Brain microvascular endothelial cell (primary cell): ENCODE results near the gene TMEM165.
A peak's percentile ranks its signal among the peaks of the same experiment; 100 is the strongest.

Source experiments
- DNase-seq: peaks from one replicate; pipeline ENCODE4 v3.0.0-alpha.2; 2020
- H3K27ac ChIP-seq: fragments of 250-450 bp; sonication (Bioruptor Pico); 2 replicates; pipeline ENCODE4 v1.5.1; 2020; ENCODE audit warnings: mild to moderate bottlenecking, moderate library complexity
- H3K27me3 ChIP-seq: fragments of 250-450 bp; sonication (Bioruptor Pico); replicated peaks from 2 replicates; pipeline ENCODE4 v1.5.1; 2020; ENCODE audit warnings: mild to moderate bottlenecking
- H3K36me3 ChIP-seq: fragments of 250-450 bp; sonication (Bioruptor Pico); replicated peaks from 2 replicates; pipeline ENCODE4 v1.5.1; 2020; ENCODE audit warnings: mild to moderate bottlenecking
- H3K4me3 ChIP-seq: 2 replicates; pipeline ENCODE4 v1.5.1; 2011; ENCODE audit warnings: low read depth, mild to moderate bottlenecking, control low read depth, low read length, moderate library complexity
- CTCF ChIP-seq: IDR thresholded peaks from 2 replicates; pipeline ENCODE4 v1.5.1; 2011; ENCODE audit warnings: low read depth, mild to moderate bottlenecking, moderate library complexity, low read length, control low read depth, inconsistent platforms; ENCODE audit errors: missing control alignments
- in situ Hi-C: cut with HindIII; loops from 2 replicates; pipeline ENCODE4 v1.10.0; 2017; ENCODE audit warnings: low sequenced_read_pairs, low pct_ligation_motif_present

Gene TMEM165

DNA sequence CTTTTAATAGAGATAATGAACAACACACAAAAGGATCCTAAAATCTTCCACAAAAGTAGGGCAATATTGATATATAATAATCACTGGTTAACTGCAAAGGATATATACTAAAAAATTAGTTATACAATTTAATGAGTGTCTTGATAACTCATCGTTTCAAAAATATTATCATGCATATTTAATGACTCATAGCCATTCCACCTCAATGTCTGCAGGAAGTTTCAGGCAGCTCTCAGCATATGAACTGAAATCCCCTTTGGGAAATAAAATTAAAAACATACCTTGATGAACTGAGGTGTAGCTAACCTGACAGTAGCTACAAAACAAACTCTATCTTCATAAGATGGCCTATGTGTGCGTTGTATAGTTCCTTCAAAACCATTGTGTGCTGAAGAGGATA, 62.9 kb downstream of the TMEM165 start:
- Histone ChIP-seq H3K4me3 (no peak overlapping the region), H3K27ac (no peak overlapping the region), H3K36me3 (no peaks in the 10 kb centered on the region), H3K27me3 (no peaks in the 10 kb centered on the region)
- in situ Hi-C loops = no loop called here
- DNase-seq = no peak
- TF ChIP-seq CTCF = no peak

DNA sequence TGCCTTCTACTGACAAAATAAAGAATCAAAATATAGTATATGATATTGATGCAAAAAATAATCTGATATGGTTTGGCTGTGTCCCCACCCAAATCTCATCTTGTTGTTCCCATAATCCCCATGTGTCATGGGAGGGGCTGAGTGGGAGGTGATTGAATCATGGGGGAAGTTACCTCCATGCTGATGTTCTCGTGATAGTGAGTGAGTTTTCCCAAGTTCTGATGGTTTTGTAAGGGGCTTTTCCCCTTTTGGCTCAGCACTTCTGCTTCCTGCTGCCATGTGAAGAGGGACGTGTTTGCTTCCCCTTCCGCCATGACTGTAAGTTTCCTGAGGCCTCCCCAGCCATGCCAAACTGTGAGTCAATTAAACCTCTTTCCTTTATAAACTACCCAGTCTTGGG, 70.2 kb downstream of the TMEM165 start:
- in situ Hi-C loops = no loop called here
- no peak for TF ChIP-seq CTCF
- Histone ChIP-seq H3K4me3 (no peak overlapping the region), H3K27ac (no peak overlapping the region), H3K36me3 (no peaks in the 10 kb centered on the region), H3K27me3 (no peaks in the 10 kb centered on the region)
- DNase-seq = no peak

DNA sequence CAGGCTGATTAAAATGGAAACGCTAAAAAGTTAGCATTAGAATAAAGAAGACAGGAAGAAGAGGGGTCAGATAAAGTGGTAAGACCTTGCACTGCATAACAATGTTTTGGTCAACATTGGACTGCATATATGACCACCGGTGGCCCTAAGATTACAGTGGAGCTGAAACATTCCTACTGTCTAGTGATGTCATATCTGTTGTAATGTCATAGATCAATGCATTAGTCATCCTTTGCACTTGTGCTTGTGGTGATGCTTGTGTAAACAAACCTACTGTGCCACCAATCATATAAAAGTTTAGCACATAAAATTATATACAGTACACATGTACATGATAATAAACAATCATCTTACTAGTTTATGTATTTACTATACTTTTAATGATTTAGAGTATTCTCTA, 73.0 kb downstream of the TMEM165 start:
- Histone ChIP-seq H3K27ac (no peak overlapping the region), H3K4me3 (no peak overlapping the region), H3K27me3 (no peaks in the 10 kb centered on the region), H3K36me3 (no peaks in the 10 kb centered on the region)
- no peak for TF ChIP-seq CTCF
- in situ Hi-C loops = no loop called here
- DNase-seq = peak; percentile 82

DNA sequence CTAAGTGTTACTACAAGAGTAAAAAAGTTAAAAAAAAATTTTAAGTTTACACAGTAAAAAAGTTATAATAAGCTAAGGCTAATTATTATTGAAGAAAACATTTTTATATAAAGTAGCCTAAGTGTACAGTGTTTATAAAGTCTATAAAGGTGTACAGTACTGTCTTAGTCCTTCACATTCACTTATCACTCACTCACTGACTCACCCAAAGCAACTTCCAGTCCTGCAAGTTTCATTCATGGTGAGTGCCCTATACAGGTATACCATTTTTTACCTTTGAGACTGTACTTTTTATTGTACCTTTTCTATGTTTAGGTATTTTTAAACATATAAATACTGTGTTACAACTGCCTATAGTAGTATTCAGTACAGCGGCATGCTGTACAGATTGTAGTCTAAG, 74.2 kb downstream of the TMEM165 start:
- H3K4me3 ChIP-seq = no peak overlapping the region
- no peaks in the 10 kb centered on the region for H3K27me3 ChIP-seq
- no peak for DNase-seq
- no peak overlapping the region for H3K27ac ChIP-seq
- no peak for TF ChIP-seq CTCF
- H3K36me3 ChIP-seq = peaks cover 5% of the 10 kb centered on the region
- in situ Hi-C loops = no loop called here
